Gastroesophageal sphincter (tissue), 3 donors: ENCODE measurements around the gene HSPA1A.

Experiments used
- POLR2A ChIP-seq, 2 donors: fragments of 450-650 bp; IDR thresholded peaks; one replicate each; pipeline ENCODE4 v1.6.1; 2017; ENCODE audit warnings: antibody characterized with exemption in 2 of 2, mild to moderate bottlenecking in 2 of 2, moderate library complexity in 1 of 2
- TF ChIP-seq, protein P1 (sequence below), 4 experiments: fragments of 200-600 bp in 2 of 4; fragments of 450-650 bp in 2 of 4; sonication (generic) in 1 of 4; IDR thresholded peaks; one replicate each; pipeline ENCODE4 v1.5.1; 2017 to 2019; ENCODE audit warnings: antibody characterized with exemption in 4 of 4, mild to moderate bottlenecking in 2 of 4, moderate library complexity in 2 of 4

DNA sequence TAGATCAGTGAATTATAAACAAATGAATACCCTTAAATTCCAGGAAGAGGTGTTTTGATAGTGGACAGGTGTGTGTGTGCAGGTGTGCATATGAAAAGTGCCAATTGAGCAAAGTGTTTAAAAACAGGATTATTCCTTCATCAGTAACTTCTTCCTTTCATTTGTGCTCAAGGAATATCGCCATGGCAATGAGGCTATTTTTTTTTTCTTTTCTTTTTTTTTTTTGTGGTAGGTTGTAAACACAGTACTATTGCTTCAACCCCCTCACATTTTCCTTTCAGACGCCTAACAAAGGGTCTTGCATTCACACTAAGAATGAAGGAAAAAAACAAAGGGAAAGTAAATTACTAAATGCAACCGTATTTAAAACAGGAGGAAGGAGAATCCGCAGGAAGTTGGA, 10.2 kb downstream of the HSPA1A start:
- TF ChIP-seq, protein P1, sequence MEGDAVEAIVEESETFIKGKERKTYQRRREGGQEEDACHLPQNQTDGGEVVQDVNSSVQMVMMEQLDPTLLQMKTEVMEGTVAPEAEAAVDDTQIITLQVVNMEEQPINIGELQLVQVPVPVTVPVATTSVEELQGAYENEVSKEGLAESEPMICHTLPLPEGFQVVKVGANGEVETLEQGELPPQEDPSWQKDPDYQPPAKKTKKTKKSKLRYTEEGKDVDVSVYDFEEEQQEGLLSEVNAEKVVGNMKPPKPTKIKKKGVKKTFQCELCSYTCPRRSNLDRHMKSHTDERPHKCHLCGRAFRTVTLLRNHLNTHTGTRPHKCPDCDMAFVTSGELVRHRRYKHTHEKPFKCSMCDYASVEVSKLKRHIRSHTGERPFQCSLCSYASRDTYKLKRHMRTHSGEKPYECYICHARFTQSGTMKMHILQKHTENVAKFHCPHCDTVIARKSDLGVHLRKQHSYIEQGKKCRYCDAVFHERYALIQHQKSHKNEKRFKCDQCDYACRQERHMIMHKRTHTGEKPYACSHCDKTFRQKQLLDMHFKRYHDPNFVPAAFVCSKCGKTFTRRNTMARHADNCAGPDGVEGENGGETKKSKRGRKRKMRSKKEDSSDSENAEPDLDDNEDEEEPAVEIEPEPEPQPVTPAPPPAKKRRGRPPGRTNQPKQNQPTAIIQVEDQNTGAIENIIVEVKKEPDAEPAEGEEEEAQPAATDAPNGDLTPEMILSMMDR (IDR thresholded peaks at IDR 0.05) = no peak
- TF ChIP-seq POLR2A (IDR thresholded peaks at IDR 0.05) = no peak
